Activated CD8-positive, alpha-beta memory T cell treated with anti-CD3 and anti-CD28 coated beads for 48 hours (primary cell): ENCODE data around the gene EIF2S3B.
"Not testable (repeated sequence)": the region's sequence is repeated elsewhere in the genome, so short reads cannot be mapped to it uniquely, and the experiment has no call there.

Experiments
- DNase-seq, 3 experiments: peaks; one replicate each; pipeline ENCODE4 v3.0.0-alpha.2; 2020; ENCODE audit warnings: low read depth in 2 of 3, low spot score in 2 of 3

The EIF2S3B gene

DNA sequence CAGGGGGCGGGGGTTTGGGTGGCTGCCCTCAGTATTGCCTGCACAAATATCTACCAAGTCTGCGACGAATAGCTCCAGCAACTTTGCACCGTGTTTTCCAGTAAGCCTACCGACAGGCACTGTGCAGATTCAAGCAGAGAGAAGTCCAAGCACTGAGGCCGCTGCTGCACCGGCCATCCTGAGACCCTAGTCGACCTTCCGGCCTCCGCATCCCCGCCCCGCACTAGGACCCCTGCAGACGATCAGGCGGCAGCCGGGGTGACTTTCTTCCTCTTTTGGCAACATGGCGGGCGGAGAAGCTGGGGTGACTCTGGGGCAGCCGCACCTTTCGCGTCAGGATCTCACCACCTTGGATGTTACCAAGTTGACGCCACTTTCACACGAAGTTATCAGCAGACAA, at the start of gene EIF2S3B:
Gene EIF2S3B (plus strand): TSS at position 271 of the 400 bp plus-strand sequence. CDS start 13 bp downstream, at position 284.
- no peak for DNase-seq

DNA sequence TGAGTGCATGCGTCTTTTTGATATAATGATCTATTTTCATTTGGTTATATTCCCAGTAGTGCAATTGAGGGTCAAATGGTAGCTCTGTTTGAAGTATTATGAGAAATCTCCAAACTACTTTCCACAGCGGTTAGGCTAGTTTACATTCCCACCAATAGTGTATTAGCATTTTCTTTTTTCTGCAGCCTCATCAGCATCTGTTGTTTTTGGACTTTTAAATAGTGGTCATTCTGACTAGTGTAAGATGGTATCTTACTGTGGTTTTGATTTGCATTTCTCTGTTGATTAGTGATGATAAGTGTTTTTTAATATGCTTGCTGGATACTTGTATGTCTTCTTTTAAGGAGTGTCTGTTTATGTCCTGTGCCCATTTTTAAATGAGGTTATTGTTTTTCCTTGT, 48.8 kb upstream of the EIF2S3B start:
- no peak for DNase-seq

DNA sequence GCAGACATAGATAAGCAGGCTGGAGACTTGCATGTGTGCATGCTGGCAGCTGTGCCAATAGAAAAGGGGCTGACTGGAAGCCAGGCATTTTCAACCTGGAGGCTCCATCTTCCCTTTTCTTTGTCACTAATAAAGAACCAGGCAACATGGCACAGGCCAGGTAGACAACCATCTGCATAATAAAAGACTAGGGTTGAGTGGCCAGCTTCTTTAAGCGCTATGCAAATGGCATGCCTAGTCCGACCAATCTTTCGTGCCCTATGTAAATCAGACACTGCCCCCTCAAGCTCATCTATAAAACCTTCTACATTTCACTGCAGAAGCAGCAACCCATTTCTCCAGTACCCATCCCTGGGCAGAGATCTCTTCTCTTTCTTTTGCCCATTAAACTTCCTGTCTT, 47.9 kb upstream of the EIF2S3B start:
- DNase-seq = no peak

DNA sequence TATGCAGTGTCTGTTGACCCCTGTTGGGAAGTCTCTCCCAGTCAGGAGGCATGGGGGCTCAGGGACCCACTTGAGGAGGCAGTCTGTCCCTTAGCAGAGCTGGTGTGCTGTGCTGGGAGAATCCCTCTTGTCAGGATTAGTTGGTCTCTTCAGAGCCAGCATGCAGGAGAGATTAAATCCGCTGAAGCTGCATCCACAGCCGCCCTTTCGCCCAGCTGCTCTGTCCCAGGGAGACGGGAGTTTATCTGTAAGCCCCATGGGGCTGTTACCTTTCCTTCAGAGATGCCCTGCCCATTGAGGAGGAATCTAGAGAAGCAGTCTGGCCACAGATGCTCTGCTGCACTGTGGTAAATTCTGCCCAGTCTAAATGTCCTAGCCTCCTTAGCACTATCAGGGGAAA, 39.4 kb upstream of the EIF2S3B start:
- no peak for DNase-seq

DNA sequence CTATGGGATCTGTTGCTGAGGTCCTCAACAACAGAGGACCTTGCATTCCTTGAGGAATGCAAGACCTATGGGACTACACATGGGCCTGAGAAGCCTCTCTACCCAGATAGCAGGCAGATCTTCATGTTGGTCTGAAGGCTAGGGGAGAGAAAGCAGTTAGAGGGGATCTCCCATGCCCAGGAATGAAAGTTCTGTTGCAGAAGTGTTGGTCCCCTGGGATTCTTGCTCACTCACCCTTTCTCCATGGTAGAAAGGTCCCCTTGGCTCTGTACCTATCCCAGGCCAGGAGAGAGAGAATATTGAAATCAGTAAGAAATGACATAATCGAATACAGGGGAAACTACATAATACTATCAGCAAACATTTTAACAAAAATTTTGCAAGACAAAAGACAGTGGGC, 36.0 kb upstream of the EIF2S3B start:
- no peak for DNase-seq

DNA sequence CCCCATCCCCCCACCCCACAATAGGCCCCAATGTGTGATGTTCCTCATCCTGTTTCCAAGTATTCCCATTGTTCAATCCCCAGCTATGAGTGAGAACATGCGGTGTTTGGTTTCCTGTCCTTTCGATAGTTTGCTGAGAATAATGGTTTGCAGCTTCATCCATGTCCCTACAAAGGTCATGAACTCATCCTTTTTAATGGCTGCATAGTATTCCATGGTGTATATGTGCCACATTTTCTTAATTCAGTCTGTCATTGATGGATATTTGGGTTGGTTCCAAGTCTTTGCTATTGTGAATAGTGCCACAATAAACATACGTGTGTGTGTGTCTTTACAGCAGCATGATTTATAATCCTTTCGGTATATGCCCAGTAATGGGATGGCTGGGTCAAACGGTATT, 32.9 kb upstream of the EIF2S3B start:
- not testable (repeated sequence) for DNase-seq

DNA sequence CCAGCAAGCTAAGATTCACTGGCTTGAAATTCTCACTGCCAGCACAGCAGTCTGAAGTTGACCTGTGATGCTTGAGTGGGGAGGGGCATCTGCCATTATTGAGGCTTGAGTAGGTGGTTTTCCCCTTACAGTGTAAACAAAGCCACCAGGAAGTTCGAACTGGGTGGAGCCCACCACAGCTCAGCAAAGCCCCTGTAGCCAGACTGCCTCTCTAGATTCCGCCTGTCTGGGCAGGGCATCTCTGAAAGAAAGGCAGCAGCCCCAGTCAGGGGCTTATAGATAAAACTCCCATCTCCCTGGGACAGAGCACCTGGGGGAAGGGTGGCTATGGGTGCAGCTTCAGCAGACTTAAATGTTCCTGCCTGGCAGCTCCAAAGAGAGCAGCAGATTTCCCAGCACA, 23.8 kb upstream of the EIF2S3B start:
- not testable (repeated sequence) for DNase-seq

DNA sequence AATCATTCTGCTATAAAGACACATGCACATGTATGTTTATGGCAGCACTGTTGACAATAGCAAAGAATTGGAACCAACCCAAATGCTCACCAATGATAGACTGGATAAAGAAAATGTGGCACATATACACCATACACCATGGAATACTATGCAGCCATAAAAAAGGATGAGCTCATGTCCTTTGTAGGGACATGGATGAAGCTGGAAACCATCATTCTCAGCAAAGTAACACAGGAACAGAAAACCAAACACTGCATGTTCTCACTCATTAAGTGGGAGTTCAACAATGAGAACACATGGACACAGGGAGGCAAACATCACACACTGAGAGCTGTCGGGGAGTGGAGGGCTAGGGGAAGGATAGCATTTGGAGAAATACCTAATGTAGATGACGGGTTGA, 18.4 kb upstream of the EIF2S3B start:
- DNase-seq = not testable (repeated sequence)

DNA sequence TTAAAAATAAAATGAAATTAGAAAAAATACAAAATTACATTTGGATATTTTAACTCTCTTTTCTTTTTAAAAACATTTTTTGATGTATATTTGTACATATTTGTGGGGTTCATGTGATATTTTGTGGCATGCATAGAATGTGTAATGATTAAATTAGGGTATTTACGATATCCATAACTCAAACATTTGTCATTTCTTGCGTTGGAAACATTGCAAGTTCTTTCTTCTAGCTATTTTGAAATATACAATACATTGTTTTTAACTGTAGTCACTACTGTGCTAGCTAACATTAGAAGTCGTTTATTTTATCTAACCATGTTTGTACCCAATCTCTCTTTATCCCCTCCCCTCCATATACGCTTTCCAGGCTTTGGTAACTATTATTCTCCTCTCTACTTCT, 13.9 kb upstream of the EIF2S3B start:
- no peak for DNase-seq

DNA sequence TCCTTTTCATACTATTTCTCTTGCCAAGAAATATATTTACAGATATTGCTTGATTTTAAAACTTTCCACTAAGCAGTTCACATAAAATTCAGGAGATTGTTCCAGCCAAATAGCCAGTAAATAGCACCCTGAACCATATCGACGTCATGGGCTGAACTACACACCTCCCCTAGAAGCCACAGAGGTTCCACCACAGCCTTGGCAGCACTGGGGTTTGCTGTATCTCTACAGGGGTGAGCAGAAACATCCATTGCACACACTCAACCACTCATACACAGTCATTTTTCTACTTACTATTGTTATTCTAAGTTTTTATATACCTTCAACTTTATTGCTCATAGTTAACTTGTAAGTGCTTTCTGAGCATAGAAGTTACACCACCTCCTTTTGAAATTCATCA, 8.1 kb upstream of the EIF2S3B start:
- DNase-seq = peak in 2 of 3 experiments; percentile 44 to 55

DNA sequence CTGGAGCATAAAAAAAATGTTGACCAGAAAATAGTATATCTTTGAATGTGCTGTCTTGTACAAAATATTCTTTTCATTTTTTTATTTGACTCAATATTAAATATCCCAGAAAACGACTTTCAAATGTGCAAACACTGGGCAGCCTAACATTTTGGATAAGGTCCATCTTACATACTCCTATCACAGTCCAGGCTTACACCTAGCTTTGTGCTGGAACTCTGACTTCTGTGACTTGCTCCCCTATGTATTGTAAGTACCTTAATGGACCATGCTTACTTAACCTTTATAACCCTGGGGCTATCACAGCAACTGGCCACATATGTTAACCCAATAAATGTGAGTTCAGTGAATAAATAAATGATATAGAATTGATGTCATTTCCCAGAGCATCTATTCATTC, 7.6 kb upstream of the EIF2S3B start:
- DNase-seq = no peak

DNA sequence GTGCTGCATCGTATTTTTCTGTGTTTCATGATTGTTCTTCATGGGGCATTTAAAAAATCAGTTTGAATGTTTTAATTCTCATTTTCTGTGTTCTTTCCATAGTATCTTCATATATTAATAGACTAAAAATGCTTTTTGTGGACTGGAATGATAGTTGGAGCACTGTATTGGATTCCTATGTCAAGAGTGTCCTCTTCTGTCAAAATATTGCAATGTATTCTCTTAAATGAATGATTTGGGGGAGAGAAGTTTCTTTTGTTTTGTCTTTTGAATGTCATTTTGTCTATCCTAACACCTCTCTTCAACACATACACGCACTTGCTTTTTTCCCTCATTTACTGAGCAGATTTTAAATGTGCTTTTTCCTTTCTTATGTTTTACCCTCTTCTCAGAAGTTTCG, 4.7 kb upstream of the EIF2S3B start:
- DNase-seq = no peak

DNA sequence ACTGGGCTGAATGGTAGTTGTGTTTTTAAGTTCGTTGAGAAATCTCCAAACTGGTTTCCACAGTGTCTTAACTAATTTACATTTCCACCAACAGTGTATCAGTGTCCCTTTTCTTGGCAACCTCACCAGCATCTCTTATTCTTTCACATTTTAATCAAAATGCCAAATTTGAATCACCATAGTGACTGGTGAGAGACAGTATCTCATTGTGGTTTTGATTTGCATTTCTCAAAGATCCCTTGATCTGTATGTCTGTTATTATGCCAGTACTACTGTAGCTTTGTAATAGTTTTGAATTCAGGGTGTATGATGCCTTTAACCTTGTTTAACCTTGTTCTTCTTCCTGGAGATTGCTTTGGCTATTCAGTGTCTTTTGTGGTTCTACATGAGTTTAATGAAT, 2.2 kb upstream of the EIF2S3B start:
- no peak for DNase-seq

DNA sequence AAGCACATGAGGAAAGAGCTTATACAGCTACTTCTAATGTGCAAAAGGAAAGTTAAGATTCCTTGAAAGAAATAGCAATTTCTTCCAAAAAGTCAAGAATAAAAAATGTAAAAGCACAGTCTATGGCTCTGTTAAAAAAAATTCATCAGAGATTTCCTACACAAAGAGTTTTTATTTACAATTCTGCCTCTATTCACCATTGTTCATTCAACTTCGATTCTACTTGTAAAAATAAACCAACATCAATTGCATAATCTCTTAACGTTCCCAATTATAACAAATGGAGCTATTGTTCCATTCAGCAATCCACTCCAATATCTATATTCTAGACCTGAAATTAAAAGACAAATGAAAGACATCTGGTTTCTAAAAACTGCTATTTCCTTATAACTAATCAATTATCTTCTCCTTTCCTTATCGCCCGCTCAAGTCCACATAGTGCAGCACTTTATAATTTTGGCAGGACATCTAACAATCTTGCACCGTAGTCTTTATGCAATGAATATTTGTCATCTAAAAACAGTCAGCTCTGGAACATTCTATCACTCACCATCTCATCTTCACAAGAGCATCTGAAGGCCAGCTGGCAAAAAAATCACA, 6.2 kb downstream of the EIF2S3B start:
- no peak for DNase-seq

DNA sequence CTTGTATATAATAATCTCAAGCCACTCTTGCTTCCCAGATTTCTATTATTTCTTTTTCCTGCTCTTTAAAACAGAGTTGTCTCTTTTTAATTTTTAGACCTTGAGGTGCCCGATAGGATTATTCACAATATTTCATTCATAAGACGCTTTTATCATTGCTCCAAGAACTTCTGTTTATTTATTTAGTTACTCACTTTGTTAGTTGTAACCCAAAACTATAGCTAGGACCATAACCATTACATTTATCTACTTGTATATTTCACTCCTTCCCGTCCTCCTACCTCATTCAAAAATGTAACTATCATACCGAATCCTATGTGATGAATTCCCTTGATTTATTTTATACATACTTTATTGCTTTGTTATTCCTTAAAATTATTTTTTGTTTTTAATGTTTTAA, 7.1 kb downstream of the EIF2S3B start:
- no peak for DNase-seq

DNA sequence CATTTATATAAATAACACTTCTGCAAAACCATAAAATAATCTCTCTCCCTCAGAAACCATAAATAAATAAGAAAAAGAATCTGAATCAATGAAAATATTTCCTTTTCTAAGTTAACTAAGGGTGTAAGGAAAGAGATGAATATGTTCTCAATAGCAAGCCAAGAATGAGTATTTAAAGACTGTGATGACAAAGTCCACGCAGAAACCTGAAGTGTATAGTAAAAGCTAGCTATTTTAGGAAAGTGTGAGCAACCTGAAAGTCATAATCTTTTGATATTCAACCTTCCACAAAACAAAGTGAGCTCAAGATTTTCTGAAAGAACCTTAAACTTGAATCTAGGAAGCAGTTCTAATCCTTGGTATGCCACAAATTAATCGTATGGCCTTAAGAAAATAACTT, 15.9 kb downstream of the EIF2S3B start:
- no peak for DNase-seq

DNA sequence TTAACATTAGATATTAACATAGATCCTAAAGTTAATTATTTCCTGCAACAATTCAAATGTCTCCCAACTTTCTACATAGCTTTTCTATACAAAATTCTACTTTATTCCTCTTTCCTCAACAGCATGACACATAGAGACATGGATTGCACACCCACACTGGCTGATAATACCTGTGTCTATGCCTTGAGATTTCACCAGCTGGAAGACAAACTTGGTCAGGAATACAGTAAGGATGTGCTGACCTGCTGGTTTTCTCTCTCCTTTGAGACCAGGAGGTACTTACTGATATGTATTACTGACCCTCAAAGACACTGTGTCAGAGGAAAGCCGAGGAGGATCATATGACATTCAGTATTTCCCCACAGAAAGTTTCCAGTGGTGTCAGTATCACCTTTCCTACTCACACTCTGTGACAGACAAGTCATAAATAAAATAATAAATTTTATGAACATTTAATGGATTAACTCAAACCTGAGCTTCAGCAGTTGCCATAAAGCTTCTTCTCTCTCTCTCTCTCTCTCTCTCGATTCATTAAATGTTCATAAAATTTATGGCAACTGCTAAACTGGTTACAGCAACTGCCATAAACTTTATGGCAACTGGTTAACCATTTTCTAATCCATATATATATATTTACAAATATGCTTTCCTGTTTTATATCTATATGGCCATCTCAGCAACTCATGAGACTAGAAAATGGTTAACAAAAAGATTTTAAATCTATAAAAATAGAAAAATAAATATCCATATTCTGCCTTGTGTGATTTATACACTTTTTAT, 22.7 kb downstream of the EIF2S3B start:
- no peak for DNase-seq

DNA sequence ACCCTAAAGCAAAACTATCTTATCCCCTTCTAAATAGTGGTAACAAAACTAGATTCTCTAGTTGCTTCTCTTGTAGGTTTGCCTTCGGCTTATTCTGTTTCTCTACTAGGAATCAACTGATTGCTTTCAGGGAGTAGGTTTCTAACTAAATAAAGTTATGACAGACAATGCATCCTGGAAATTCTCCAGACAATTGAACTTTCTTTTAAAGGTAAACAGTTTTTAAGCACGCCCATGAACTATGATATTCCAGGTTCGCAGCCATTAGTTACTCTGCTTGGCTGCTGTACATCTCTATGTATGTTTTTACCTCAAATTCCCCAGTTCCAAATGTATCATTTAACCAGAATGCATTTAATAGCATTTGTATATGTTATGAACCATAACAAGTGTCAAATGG, 23.9 kb downstream of the EIF2S3B start:
- DNase-seq = no peak

DNA sequence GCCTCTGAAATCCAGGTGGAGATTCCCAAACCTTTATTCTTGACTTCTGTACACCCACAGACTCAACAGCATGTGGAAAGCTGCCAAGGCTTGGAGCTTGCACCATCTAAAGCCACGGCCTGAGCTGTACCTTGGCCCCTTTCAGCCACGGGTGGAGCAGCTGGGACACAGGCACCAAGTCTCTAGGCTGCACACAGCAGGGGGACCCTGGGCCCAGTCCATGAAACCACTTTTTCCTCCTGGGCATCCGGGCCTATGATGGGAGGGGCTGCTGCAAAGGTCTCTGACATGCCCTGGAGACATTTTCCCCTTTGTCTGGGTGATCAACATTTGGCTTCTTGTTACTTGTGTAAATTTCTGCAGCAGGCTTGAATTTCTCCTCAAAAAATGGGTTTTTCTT, 32.0 kb downstream of the EIF2S3B start:
- DNase-seq = no peak

DNA sequence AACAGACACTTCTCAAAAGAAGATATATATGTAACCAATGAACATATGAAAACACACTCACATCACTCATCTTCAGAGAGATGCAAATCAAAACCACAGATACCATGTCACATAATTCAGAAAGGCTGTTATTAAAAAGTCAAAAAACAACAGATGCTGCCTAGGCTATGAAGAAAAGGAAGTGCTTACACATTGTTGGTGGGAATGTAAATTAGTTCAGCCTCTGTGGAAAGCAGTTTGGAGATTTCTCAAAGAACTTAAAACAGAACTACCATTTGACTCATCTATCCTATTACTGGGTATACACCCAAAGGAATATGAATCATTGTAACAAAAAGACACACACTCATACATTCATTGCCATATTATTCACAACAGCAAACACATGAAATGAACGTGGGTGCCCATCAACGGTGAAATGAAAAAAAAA, 35.1 kb downstream of the EIF2S3B start:
- DNase-seq = no peak

DNA sequence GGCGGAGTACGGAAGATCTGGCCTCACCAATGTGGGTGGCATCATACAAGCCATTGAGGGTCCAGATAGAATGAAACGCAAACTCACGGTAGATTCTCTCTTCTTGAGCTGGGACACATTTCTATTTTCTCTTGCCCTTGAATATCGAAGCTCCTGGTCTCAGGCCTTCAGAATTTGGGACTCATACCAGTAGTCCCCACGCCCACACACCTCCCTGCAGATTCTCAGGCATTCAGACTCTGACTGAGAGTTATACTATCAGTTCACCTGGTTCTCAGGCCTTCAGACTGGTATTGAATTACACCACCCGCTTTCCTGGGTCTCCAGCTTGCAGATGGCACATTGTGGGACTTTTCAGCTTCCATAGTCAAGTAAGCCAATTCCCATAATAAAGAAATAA, 37.8 kb downstream of the EIF2S3B start:
- DNase-seq = no peak

DNA sequence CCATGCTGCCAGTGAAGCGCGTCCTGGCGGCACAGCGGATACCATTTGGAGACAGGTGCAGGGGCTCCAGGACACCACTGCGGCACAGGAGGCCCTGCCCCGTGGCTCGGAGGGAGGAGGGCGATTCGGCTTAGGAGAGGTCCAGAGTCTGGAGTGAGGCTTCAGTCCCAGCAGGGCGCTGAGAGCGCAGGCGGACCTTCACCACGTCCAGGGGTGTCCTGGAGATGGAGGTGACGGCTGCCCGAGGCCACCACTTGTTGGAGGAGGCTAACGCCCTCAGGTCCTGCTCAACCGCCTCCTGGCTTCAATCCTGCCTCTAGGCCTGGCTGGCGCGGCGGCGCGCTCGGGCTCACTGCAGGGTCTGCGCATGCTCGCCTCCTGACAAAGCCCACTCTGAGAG, 45.7 kb downstream of the EIF2S3B start:
- DNase-seq = no peak

DNA sequence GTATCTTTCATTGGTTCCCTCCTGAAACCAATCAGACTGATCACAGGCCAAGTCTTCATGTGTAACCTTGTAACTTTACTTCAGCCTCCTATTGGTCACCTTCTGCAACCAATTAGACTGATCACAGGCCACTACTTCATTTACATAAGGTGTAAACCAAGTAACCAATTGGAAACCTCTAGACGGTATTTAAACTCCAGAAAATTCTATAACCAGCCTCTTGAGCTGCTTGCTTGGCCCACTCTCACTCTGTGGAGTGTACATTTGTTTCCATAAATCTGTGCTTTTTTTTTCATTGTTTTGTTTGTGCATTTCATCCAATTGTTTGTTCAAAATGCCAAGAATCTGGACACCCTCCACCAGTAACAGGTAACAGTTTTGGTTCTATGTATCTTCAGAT, 47.5 kb downstream of the EIF2S3B start:
- DNase-seq = no peak
